ENCODE results near the gene PRXL2C.
"Not testable (repeated sequence)": the region's sequence is repeated elsewhere in the genome, so short reads cannot be mapped to it uniquely, and the experiment has no call there.

- not testable (repeated sequence) for TF ChIP-seq EZH2phosphoT487 (IDR thresholded peaks at IDR 0.05; ENCODE audit: insufficient read depth, low read depth); EZH2 (IDR thresholded peaks at IDR 0.05; ENCODE audit: insufficient read depth, poor library complexity, severe bottlenecking)
Observed at GRCh38 chr9:96633579-96633978, 21.5 kb downstream of the PRXL2C start.

Measured in GM23248 (cell line).